HFFc6 (cell line): Measurements from ENCODE around the gene SOHLH1. TPM values are rescaled to one million over a fixed set of nuclear protein-coding genes. Genes with fewer than 3 reads are reported as not detected.

Experiments used
- DNase-seq: peaks from one replicate; pipeline ENCODE4 v3.0.0-alpha.2; 2018
- H3K27ac Mint-ChIP-seq: 2 replicates; pipeline ENCODE4 v1.8.0; 2020; ENCODE audit warnings: mild to moderate bottlenecking, mixed read lengths
- H3K27me3 Mint-ChIP-seq: 2 replicates; pipeline ENCODE4 v1.8.0; 2021; ENCODE audit warnings: mild to moderate bottlenecking, moderate library complexity, mixed read lengths; ENCODE audit not compliant: insufficient read depth
- H3K36me3 Mint-ChIP-seq: 2 replicates; pipeline ENCODE4 v1.8.0; 2021; ENCODE audit warnings: low read depth, mixed read lengths
- H3K4me1 Mint-ChIP-seq: 2 replicates; pipeline ENCODE4 v1.8.0; 2020; ENCODE audit warnings: low read depth, mixed read lengths
- H3K4me3 Mint-ChIP-seq: 2 replicates; pipeline ENCODE4 v1.8.0; 2020; ENCODE audit warnings: mild to moderate bottlenecking, moderate library complexity, mixed read lengths
- H3K9me3 Mint-ChIP-seq: 2 replicates; pipeline ENCODE4 v1.8.0; 2020; ENCODE audit warnings: mild to moderate bottlenecking, mixed read lengths
- total RNA-seq, 6 experiments: library from RNA; stranded (reverse); fragmentation: NEBNext Ultra II Directional; extraction: Animal tissue kit (Norgen Biotek cat#: 25700); gene quantifications; 2 replicates in 1 of 6; 3 replicates in 5 of 6; pipeline ENCODE4 v1.2.3, GENCODE V29; 2021
- TF ChIP-seq, protein P1 (sequence below): fragments of 200-600 bp; sonication (generic); IDR thresholded peaks from 2 replicates; pipeline ENCODE4 v1.5.0; 2021; ENCODE audit warnings: antibody characterized with exemption, mild to moderate bottlenecking

The SOHLH1 gene
- total RNA-seq, 6 experiments from 2014 or later = not detected

- H3K4me1 Mint-ChIP-seq = no peaks in the 10 kb centered on the region
- H3K36me3 Mint-ChIP-seq = no peaks in the 10 kb centered on the region
Measured at GRCh38 chr9:135706288-135706687, 7.0 kb upstream of the SOHLH1 start.

GRCh38 chr9:135705376-135705775 is 6.1 kb upstream of the SOHLH1 start:
- Mint-ChIP-seq H3K9me3 (no peaks in the 10 kb centered on the region), H3K4me1 (no peaks in the 10 kb centered on the region), H3K27me3 (peaks cover 7% of the 10 kb centered on the region), H3K4me3 (no peak overlapping the region), H3K36me3 (no peaks in the 10 kb centered on the region), H3K27ac (no peak overlapping the region)
- TF ChIP-seq, protein P1, sequence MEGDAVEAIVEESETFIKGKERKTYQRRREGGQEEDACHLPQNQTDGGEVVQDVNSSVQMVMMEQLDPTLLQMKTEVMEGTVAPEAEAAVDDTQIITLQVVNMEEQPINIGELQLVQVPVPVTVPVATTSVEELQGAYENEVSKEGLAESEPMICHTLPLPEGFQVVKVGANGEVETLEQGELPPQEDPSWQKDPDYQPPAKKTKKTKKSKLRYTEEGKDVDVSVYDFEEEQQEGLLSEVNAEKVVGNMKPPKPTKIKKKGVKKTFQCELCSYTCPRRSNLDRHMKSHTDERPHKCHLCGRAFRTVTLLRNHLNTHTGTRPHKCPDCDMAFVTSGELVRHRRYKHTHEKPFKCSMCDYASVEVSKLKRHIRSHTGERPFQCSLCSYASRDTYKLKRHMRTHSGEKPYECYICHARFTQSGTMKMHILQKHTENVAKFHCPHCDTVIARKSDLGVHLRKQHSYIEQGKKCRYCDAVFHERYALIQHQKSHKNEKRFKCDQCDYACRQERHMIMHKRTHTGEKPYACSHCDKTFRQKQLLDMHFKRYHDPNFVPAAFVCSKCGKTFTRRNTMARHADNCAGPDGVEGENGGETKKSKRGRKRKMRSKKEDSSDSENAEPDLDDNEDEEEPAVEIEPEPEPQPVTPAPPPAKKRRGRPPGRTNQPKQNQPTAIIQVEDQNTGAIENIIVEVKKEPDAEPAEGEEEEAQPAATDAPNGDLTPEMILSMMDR = no peak
- DNase-seq = no peak

More at GRCh38 chr9:135706288-135706687, 7.0 kb upstream of the SOHLH1 start:
- Mint-ChIP-seq H3K27ac (no peak overlapping the region), H3K27me3 (peaks cover 13% of the 10 kb centered on the region), H3K9me3 (no peaks in the 10 kb centered on the region), H3K4me3 (no peak overlapping the region)
- TF ChIP-seq, protein P1 = no peak
- DNase-seq = no peak

DNA sequence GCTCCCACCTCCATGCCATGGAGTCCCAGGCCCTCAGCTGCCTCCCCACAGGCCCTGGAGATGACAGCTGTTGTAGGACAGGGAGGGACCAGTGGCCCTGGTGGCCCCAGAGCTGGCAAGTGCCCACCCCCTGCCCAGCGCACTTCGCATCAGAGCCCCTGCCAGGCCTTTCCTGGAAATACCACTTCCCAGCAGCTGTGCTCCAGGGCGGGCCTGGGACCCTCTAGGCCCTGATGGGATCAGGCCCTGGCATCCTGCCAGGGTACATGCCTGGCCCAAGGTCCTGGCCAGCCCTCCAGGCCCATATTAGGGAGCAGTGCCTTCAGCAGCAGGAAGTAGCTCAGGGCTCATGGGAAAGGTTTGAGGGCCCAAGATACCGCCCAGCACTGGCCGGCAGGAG is 5.2 kb upstream of the SOHLH1 start:
- no peak for DNase-seq
- Mint-ChIP-seq H3K27me3 (peaks cover 7% of the 10 kb centered on the region), H3K9me3 (no peaks in the 10 kb centered on the region), H3K27ac (no peak overlapping the region), H3K36me3 (no peaks in the 10 kb centered on the region), H3K4me1 (no peaks in the 10 kb centered on the region), H3K4me3 (no peak overlapping the region)
- TF ChIP-seq, protein P1 = no peak

DNA sequence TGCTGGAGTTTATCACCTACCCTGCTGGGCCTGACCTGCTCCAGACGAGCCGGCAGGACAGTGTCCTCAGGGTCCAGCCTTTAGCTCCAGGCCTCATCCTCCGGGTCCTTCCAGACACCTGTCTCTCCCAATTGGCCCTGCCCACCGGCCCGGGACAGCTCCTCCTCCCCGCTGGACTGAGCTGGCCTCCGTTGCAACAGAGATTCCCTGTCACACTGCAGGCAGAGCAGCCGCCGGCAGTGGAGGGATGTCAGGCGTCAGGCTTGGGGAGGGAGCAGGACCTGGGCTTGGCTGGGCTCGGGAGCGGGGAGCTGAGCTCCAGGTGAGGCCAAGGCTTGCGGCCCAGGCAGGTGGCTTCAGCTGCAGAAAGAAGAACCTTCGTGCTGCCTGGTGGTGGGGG is 4.4 kb upstream of the SOHLH1 start:
- Mint-ChIP-seq H3K4me1 (no peaks in the 10 kb centered on the region), H3K9me3 (no peaks in the 10 kb centered on the region), H3K36me3 (no peaks in the 10 kb centered on the region), H3K27me3 (peaks cover under 1% of the 10 kb centered on the region; the same call in 1 of the 2 replicates), H3K27ac (no peak overlapping the region), H3K4me3 (no peak overlapping the region)
- TF ChIP-seq, protein P1 = no peak
- no peak for DNase-seq

DNA sequence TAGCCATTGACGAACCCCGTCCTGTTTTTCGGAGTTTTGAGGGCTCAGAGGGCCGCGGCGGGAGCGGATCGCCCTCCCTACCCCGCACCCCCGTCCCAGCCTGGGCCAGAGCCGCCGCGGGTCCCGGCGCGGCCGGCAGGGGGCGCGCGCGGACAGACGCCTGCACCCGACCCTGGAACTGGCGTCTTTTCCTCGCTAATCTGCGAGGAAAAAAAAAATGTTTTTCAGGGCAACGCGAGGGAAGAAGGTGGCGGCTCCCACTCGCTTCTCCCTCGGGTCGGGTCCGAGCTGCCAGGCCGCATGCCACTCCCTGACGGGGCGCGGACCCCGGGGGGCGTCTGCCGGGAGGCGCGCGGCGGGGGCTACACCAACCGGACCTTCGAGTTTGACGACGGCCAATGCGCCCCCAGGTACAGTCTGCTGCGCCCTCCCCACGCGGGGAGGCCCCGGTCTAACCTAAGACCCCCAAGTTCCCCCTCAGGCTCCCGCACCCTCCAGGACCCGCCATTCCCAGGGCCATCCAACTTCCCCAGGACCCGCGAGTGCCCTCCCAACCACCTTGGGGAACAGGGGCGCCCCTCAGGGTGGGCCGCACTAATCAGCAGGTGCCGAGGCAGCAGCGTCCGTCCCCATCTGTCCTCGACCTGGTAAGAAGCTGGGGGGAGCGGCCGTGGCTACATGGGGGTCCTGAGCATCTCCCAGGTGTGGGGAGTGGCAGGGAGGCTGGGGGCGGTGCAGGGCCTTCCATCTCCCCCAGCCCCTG is 2.9 kb upstream of the SOHLH1 start, which contains the start of gene KCNT1:
Gene KCNT1 (plus strand): TSS at position 227 of the 763 bp plus-strand sequence. CDS start 74 bp downstream, at position 301.
- peaks cover 7% of the 10 kb centered on the region for H3K27me3 Mint-ChIP-seq
- TF ChIP-seq, protein P1 = peak; percentile 93
- no peak for DNase-seq
- H3K27ac Mint-ChIP-seq = no peak within 1 kb of the TSS
- H3K9me3 Mint-ChIP-seq = no peaks in the 10 kb centered on the region
- no peaks in the 10 kb centered on the region for H3K36me3 Mint-ChIP-seq
- no peaks in the 10 kb centered on the region for H3K4me1 Mint-ChIP-seq
- H3K4me3 Mint-ChIP-seq = no peak within 1 kb of the TSS
